Nephron progenitor cell (in vitro differentiated cells): ENCODE results near the gene PSME2.
A peak's percentile ranks its signal among the peaks of the same experiment; 100 is the strongest.

Experiments
- DNase-seq: peaks from one replicate; pipeline ENCODE4 v3.0.0; 2021
- H3K27ac Mint-ChIP-seq: 2 replicates; pipeline ENCODE4 v1.8.0; 2021; ENCODE audit warnings: mild to moderate bottlenecking, moderate library complexity, mixed read lengths
- H3K27me3 Mint-ChIP-seq: 2 replicates; pipeline ENCODE4 v1.8.0; 2021; ENCODE audit warnings: mild to moderate bottlenecking, low read depth, mixed read lengths; ENCODE audit not compliant: poor library complexity
- H3K36me3 Mint-ChIP-seq: 2 replicates; pipeline ENCODE4 v1.8.0; 2021; ENCODE audit warnings: low read depth, mixed read lengths
- H3K4me1 Mint-ChIP-seq: 2 replicates; pipeline ENCODE4 v1.8.0; 2021; ENCODE audit warnings: mixed read lengths
- H3K4me3 Mint-ChIP-seq: 2 replicates; pipeline ENCODE4 v1.8.0; 2021; ENCODE audit warnings: mild to moderate bottlenecking, moderate library complexity, mixed read lengths
- H3K9me3 Mint-ChIP-seq: 2 replicates; pipeline ENCODE4 v1.8.0; 2021; ENCODE audit warnings: mild to moderate bottlenecking, moderate library complexity, mixed read lengths
- CTCF ChIP-seq: fragments of 200-600 bp; sonication (generic); IDR thresholded peaks from 2 replicates; pipeline ENCODE4 v1.5.0; 2021; ENCODE audit warnings: antibody characterized with exemption

PSME2 gene

GRCh38 chr14:24186831-24187538 is 40.6 kb upstream of the PSME2 start:
- Mint-ChIP-seq H3K27me3 (peaks cover 10% of the 10 kb centered on the region), H3K4me3 (peak overlapping the region; percentile 89), H3K4me1 (peaks cover 36% of the 10 kb centered on the region), H3K27ac (peak overlapping the region; percentile 76), H3K36me3 (peaks cover 25% of the 10 kb centered on the region), H3K9me3 (no peaks in the 10 kb centered on the region)
- DNase-seq = no peak
- TF ChIP-seq CTCF = no peak

- Mint-ChIP-seq H3K4me3 (no peak overlapping the region), H3K9me3 (no peaks in the 10 kb centered on the region), H3K4me1 (peaks cover 32% of the 10 kb centered on the region), H3K36me3 (peaks cover 14% of the 10 kb centered on the region), H3K27me3 (peaks cover 10% of the 10 kb centered on the region), H3K27ac (no peak overlapping the region)
- TF ChIP-seq CTCF = no peak
- no peak for DNase-seq
These were observed 39.3 kb upstream of the PSME2 start for GRCh38 chr14:24185741-24186140.

- no peak for DNase-seq
- Mint-ChIP-seq H3K27ac (no peak overlapping the region), H3K4me3 (no peak overlapping the region), H3K4me1 (peaks cover 28% of the 10 kb centered on the region), H3K9me3 (no peaks in the 10 kb centered on the region), H3K27me3 (peaks cover 8% of the 10 kb centered on the region), H3K36me3 (peaks cover 12% of the 10 kb centered on the region)
- no peak for TF ChIP-seq CTCF
These were observed 38.6 kb upstream of the PSME2 start for GRCh38 chr14:24185026-24185425.

- Mint-ChIP-seq H3K36me3 (peaks cover 13% of the 10 kb centered on the region), H3K27ac (no peak overlapping the region), H3K9me3 (no peaks in the 10 kb centered on the region), H3K4me1 (peaks cover 23% of the 10 kb centered on the region), H3K27me3 (peaks cover 6% of the 10 kb centered on the region), H3K4me3 (no peak overlapping the region)
- no peak for DNase-seq
- no peak for TF ChIP-seq CTCF
These were observed 37.9 kb upstream of the PSME2 start for GRCh38 chr14:24184104-24184970.

GRCh38 chr14:24183014-24183481 is 36.6 kb upstream of the PSME2 start:
- Mint-ChIP-seq H3K4me1 (peaks cover 20% of the 10 kb centered on the region), H3K27me3 (peaks cover 6% of the 10 kb centered on the region), H3K36me3 (peaks cover 21% of the 10 kb centered on the region), H3K4me3 (no peak overlapping the region), H3K9me3 (no peaks in the 10 kb centered on the region), H3K27ac (no peak overlapping the region)
- DNase-seq = no peak
- no peak for TF ChIP-seq CTCF
